ENCODE measurements around the gene EML2.

Gene EML2

GRCh38 chr19:45598267-45599001, 40.8 kb downstream of the EML2 start:
- no peaks in the 10 kb centered on the region for H3F3A ChIP-seq (ENCODE audit: control insufficient read depth, insufficient read depth)
- H3K4me3 ChIP-seq (ENCODE audit: low read length): peak overlapping the region; percentile 59
- no peaks in the 10 kb centered on the region for H3K9me2 ChIP-seq (replicated peaks; ENCODE audit: control insufficient read depth, low read length)
- peaks cover 28% of the 10 kb centered on the region for H3K4me1 ChIP-seq (ENCODE audit: control insufficient read depth, low read length)
- H3K9me3 ChIP-seq (ENCODE audit: control insufficient read depth, insufficient read depth, low read length): no peaks in the 10 kb centered on the region
- H3K36me3 ChIP-seq (ENCODE audit: control insufficient read depth, low read length): no peaks in the 10 kb centered on the region
- peak overlapping the region; percentile 72 for H3K4me2 ChIP-seq (ENCODE audit: low read length)
- TF ChIP-seq EZH2phosphoT487 (IDR thresholded peaks at IDR 0.05; ENCODE audit: borderline replicate concordance, low read length): no peak
- TF ChIP-seq CTCF (IDR thresholded peaks at IDR 0.05; ENCODE audit: low read depth, low read length, poor library complexity, severe bottlenecking): no peak
- no peaks in the 10 kb centered on the region; the same call in 1 of the 2 replicates for H4K20me1 ChIP-seq (ENCODE audit: control insufficient read depth, insufficient read depth, low read depth, low read length)
- H3K79me2 ChIP-seq (ENCODE audit: control insufficient read depth, low read length): no peaks in the 10 kb centered on the region
- H3K27ac ChIP-seq (ENCODE audit: low read depth, low read length): no peak overlapping the region
- peaks cover 67% of the 10 kb centered on the region for H3K27me3 ChIP-seq (ENCODE audit: control insufficient read depth, low read length)

DNA sequence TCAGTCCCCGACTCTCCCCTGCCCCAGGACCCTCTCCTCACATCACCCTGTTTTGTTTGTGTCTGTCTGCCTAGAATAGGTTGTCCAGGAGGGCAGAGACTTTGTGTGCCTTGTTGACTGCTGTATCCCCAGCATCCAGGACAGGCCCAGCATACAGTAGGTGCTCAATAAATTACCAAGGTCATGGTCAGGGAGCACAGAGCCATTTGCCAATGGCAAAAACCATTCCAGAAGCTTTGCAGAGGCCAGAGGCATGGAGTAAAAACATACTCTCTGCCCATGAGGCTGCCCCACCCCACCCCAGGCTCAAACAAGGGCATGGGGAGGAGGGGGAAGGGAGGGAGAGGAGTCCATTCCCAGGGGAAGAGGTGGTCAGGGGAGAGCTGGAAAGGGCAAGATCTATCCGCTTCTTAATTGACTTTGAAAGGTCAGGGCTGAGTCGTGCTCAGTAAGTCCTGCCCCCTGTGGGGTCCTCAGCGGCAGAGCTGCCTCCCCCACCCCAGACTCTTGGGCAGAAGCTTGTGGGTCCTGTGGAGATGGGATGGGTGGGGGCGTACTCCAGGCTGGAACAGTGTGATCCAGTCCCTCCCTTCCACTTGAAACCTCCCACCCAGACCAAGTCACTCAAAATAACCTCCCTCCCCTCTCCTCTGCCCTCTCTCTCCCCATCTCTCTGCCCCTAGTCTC, 41.6 kb downstream of the EML2 start:
- Histone ChIP-seq H3K9me3 (ENCODE audit: control insufficient read depth, insufficient read depth, low read length) (no peaks in the 10 kb centered on the region), H4K20me1 (ENCODE audit: control insufficient read depth, insufficient read depth, low read depth, low read length) (no peaks in the 10 kb centered on the region; the same call in 1 of the 2 replicates), H3K4me2 (ENCODE audit: low read length) (peak overlapping the region; percentile 72; the same call in 1 of the 2 replicates), H3K79me2 (ENCODE audit: control insufficient read depth, low read length) (no peaks in the 10 kb centered on the region), H3K4me3 (ENCODE audit: low read length) (peak overlapping the region; percentile 59), H3K9me2 (replicated peaks; ENCODE audit: control insufficient read depth, low read length) (no peaks in the 10 kb centered on the region), H3F3A (ENCODE audit: control insufficient read depth, insufficient read depth) (no peaks in the 10 kb centered on the region), H3K27me3 (ENCODE audit: control insufficient read depth, low read length) (peaks cover 66% of the 10 kb centered on the region), H3K36me3 (ENCODE audit: control insufficient read depth, low read length) (no peaks in the 10 kb centered on the region), H3K27ac (ENCODE audit: low read depth, low read length) (no peak overlapping the region), H3K4me1 (ENCODE audit: control insufficient read depth, low read length) (peaks cover 28% of the 10 kb centered on the region)
- TF ChIP-seq CTCF (IDR thresholded peaks at IDR 0.05; ENCODE audit: low read depth, low read length, poor library complexity, severe bottlenecking): no peak
- TF ChIP-seq EZH2phosphoT487 (IDR thresholded peaks at IDR 0.05; ENCODE audit: borderline replicate concordance, low read length): no peak

DNA sequence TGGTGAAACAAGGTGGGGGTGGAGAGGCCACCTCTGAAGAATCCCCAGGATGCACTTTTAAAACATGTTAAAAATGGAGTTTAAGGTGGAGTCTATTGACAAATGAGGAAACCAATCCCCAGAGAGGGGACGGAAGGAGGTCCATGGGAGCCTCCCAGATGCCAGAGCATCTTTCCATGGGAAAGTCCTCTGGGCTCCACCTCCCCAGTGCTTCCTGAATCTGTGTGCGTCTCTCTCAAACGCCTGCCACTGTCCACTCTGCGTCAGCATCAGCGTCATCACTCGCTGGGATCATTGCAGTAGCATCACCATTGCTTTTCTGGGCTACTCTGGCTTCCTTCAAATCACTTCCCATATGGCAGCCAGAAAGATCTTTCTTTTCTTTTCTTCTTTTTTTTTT, 43.4 kb downstream of the EML2 start:
- peaks cover 28% of the 10 kb centered on the region for H3K4me1 ChIP-seq (ENCODE audit: control insufficient read depth, low read length)
- TF ChIP-seq CTCF (IDR thresholded peaks at IDR 0.05; ENCODE audit: low read depth, low read length, poor library complexity, severe bottlenecking) (no peak), EZH2phosphoT487 (IDR thresholded peaks at IDR 0.05; ENCODE audit: borderline replicate concordance, low read length) (no peak)
- no peaks in the 10 kb centered on the region for H3F3A ChIP-seq (ENCODE audit: control insufficient read depth, insufficient read depth)
- peaks cover 48% of the 10 kb centered on the region for H3K27me3 ChIP-seq (ENCODE audit: control insufficient read depth, low read length)
- no peaks in the 10 kb centered on the region for H4K20me1 ChIP-seq (ENCODE audit: control insufficient read depth, insufficient read depth, low read depth, low read length)
- H3K27ac ChIP-seq (ENCODE audit: low read depth, low read length): no peak overlapping the region
- H3K4me3 ChIP-seq (ENCODE audit: low read length): no peak overlapping the region
- no peaks in the 10 kb centered on the region for H3K9me2 ChIP-seq (replicated peaks; ENCODE audit: control insufficient read depth, low read length)
- no peaks in the 10 kb centered on the region for H3K79me2 ChIP-seq (ENCODE audit: control insufficient read depth, low read length)
- H3K4me2 ChIP-seq (ENCODE audit: low read length): no peak overlapping the region
- H3K9me3 ChIP-seq (ENCODE audit: control insufficient read depth, insufficient read depth, low read length): no peaks in the 10 kb centered on the region
- no peaks in the 10 kb centered on the region for H3K36me3 ChIP-seq (ENCODE audit: control insufficient read depth, low read length)
